K562 treated with DMSO at 1 percent for 4 hours (cell line): Measurements from ENCODE around the gene KRTAP19-3. TPM values are rescaled to one million over a fixed set of nuclear protein-coding genes. Genes with fewer than 3 reads are reported as not detected.

Experiments
- total RNA-seq: library from RNA; unstranded; fragments of 300-600 nt; gene quantifications from 2 replicates; pipeline ENCODE4 v1.2.3, GENCODE V29; 2022; ENCODE audit not compliant: insufficient read depth

The KRTAP19-3 gene
- not detected in 2 replicates for total RNA-seq

GRCh38 chr21:30491963-30492428, at the start of gene KRTAP19-3:
Gene KRTAP19-3, minus strand, starts transcription at chr21:30492013. Its CDS starts 56 bp downstream, at chr21:30491957.

GRCh38 chr21:30502041-30502440, 10.2 kb upstream of the KRTAP19-3 start, which contains the start of gene KRTAP19-5:
Gene KRTAP19-5, minus strand, starts transcription at chr21:30502141. Its CDS starts 51 bp downstream, at chr21:30502090.

GRCh38 chr21:30497065-30497464, 5.3 kb upstream of the KRTAP19-3 start, which contains the start of gene KRTAP19-4:
Gene KRTAP19-4, minus strand, starts transcription at chr21:30497165. Its CDS starts 55 bp downstream, at chr21:30497110.

GRCh38 chr21:30487336-30487735, 4.5 kb downstream of the KRTAP19-3 start, which contains the start of gene KRTAP19-2:
Gene KRTAP19-2, minus strand, starts transcription at chr21:30487436. Its CDS starts 88 bp downstream, at chr21:30487348.

GRCh38 chr21:30480145-30480544, 11.7 kb downstream of the KRTAP19-3 start, which contains the start of gene KRTAP19-1:
Gene KRTAP19-1, minus strand, starts transcription at chr21:30480367. Its CDS starts 50 bp downstream, at chr21:30480317.

Other genes with a start within 250 kb of the KRTAP19-3 start
- gene KRTAP24-1, start 209.1 kb downstream of the KRTAP19-3 start, total RNA-seq: not detected in 2 replicates
- gene KRTAP25-1, start 202.5 kb downstream of the KRTAP19-3 start, total RNA-seq: not detected in 2 replicates
- not detected in 2 replicates for gene KRTAP26-1, start 171.7 kb downstream of the KRTAP19-3 start, total RNA-seq
- not detected in 2 replicates for gene KRTAP27-1, start 154.3 kb downstream of the KRTAP19-3 start, total RNA-seq
- gene KRTAP23-1, start 143.4 kb downstream of the KRTAP19-3 start, total RNA-seq: not detected in 2 replicates
- gene KRTAP13-2, start 119.7 kb downstream of the KRTAP19-3 start, total RNA-seq: not detected in 2 replicates
- not detected in 2 replicates for gene KRTAP13-1, start 96.0 kb downstream of the KRTAP19-3 start, total RNA-seq
- gene KRTAP13-3, start 66.1 kb downstream of the KRTAP19-3 start, total RNA-seq: not detected in 2 replicates
- not detected in 2 replicates for gene KRTAP13-4, start 61.8 kb downstream of the KRTAP19-3 start, total RNA-seq
- not detected in 2 replicates for gene KRTAP15-1, start 51.7 kb downstream of the KRTAP19-3 start, total RNA-seq
- gene KRTAP19-1, start 11.6 kb downstream of the KRTAP19-3 start, total RNA-seq: not detected in 2 replicates
- not detected in 2 replicates for gene KRTAP19-2, start 4.6 kb downstream of the KRTAP19-3 start, total RNA-seq
- not detected in 2 replicates for gene KRTAP19-4, start 5.2 kb upstream of the KRTAP19-3 start, total RNA-seq
- gene KRTAP19-5, start 10.1 kb upstream of the KRTAP19-3 start, total RNA-seq: not detected in 2 replicates
- gene KRTAP19-6, start 49.9 kb upstream of the KRTAP19-3 start, total RNA-seq: not detected in 2 replicates
- gene KRTAP19-7, start 69.3 kb upstream of the KRTAP19-3 start, total RNA-seq: not detected in 2 replicates
- not detected in 2 replicates for gene KRTAP22-2, start 98.4 kb upstream of the KRTAP19-3 start, total RNA-seq
- gene KRTAP6-3, start 100.4 kb upstream of the KRTAP19-3 start, total RNA-seq: not detected in 2 replicates
- gene KRTAP6-2, start 106.9 kb upstream of the KRTAP19-3 start, total RNA-seq: not detected in 2 replicates
- gene KRTAP22-1, start 109.1 kb upstream of the KRTAP19-3 start, total RNA-seq: not detected in 2 replicates
- not detected in 2 replicates for gene KRTAP6-1, start 121.9 kb upstream of the KRTAP19-3 start, total RNA-seq
- not detected in 2 replicates for gene KRTAP20-1, start 124.4 kb upstream of the KRTAP19-3 start, total RNA-seq
- gene KRTAP20-4, start 128.6 kb upstream of the KRTAP19-3 start, total RNA-seq: not detected in 2 replicates
- gene KRTAP20-2, start 143.2 kb upstream of the KRTAP19-3 start, total RNA-seq: not detected in 2 replicates
- not detected in 2 replicates for gene KRTAP20-3, start 150.9 kb upstream of the KRTAP19-3 start, total RNA-seq
- gene KRTAP21-3, start 226.8 kb upstream of the KRTAP19-3 start, total RNA-seq: not detected in 2 replicates